ENCODE results near the gene SLC22A31. TPM values are rescaled to one million over a fixed set of nuclear protein-coding genes. Genes with fewer than 3 reads are reported as not detected.

SLC22A31 gene
- total and polyA plus RNA-seq, 4 donors: 25.2 to 285 (median 153) TPM

- no peak for DNase-seq
- no peak overlapping the region for H3K4me3 ChIP-seq
- H3K36me3 ChIP-seq (ENCODE audit: control insufficient read depth in 4 of 4, insufficient read depth in 4 of 4, low read length in 4 of 4): no peaks in the 10 kb centered on the region
- ATAC-seq (ENCODE audit: insufficient read depth, low FRiP score): no peak
- H3K27me3 ChIP-seq (ENCODE audit: control insufficient read depth in 3 of 3, insufficient read depth in 3 of 3, low read length in 2 of 3): no peaks in the 10 kb centered on the region
- no peak for TF ChIP-seq CTCF (IDR thresholded peaks at IDR 0.05; ENCODE audit: control extremely low read depth, extremely low read depth)
- 84 to 90% methylated on average over 27 of the region's 27 CpGs for WGBS, 2 donors
- H3K9ac ChIP-seq (ENCODE audit: insufficient read depth in 1 of 2, low read length in 2 of 2): no peak overlapping the region
- H3K4me1 ChIP-seq (ENCODE audit: control insufficient read depth in 5 of 5, insufficient read depth in 5 of 5, low read length in 5 of 5): peaks cover 0 to 43% (median 4%) of the 10 kb centered on the region in 5 donors
- H3K9me3 ChIP-seq (ENCODE audit: control insufficient read depth in 4 of 4, insufficient read depth in 3 of 4, low read length in 3 of 4): no peaks in the 10 kb centered on the region
- H3K27ac ChIP-seq (ENCODE audit: low read depth in 1 of 2, low read length in 1 of 2): no peak overlapping the region
Measured at GRCh38 chr16:89176147-89176690, 24.1 kb downstream of the SLC22A31 start.

GRCh38 chr16:89175280-89176146 is 24.8 kb downstream of the SLC22A31 start:
- no peaks in the 10 kb centered on the region for H3K9me3 ChIP-seq (ENCODE audit: control insufficient read depth in 4 of 4, insufficient read depth in 3 of 4, low read length in 3 of 4)
- H3K4me3 ChIP-seq: no peak overlapping the region
- H3K27me3 ChIP-seq (ENCODE audit: control insufficient read depth in 3 of 3, insufficient read depth in 3 of 3, low read length in 2 of 3): peaks cover 0 to 3% (median 0%) of the 10 kb centered on the region in 3 donors
- peaks cover 0 to 48% (median 9%) of the 10 kb centered on the region in 5 donors for H3K4me1 ChIP-seq (ENCODE audit: control insufficient read depth in 5 of 5, insufficient read depth in 5 of 5, low read length in 5 of 5)
- 56 to 65% methylated on average over 20 of the region's 20 CpGs for WGBS, 2 donors
- DNase-seq (no peak), ATAC-seq (ENCODE audit: insufficient read depth, low FRiP score) (no peak)
- no peak overlapping the region for H3K9ac ChIP-seq (ENCODE audit: insufficient read depth in 1 of 2, low read length in 2 of 2)
- H3K36me3 ChIP-seq (ENCODE audit: control insufficient read depth in 4 of 4, insufficient read depth in 4 of 4, low read length in 4 of 4): no peaks in the 10 kb centered on the region
- TF ChIP-seq CTCF (IDR thresholded peaks at IDR 0.05; ENCODE audit: control extremely low read depth, extremely low read depth): no peak
- no peak overlapping the region for H3K27ac ChIP-seq (ENCODE audit: low read depth in 1 of 2, low read length in 1 of 2)

GRCh38 chr16:89174877-89175276 is 25.5 kb downstream of the SLC22A31 start:
- Histone ChIP-seq H3K9me3 (ENCODE audit: control insufficient read depth in 4 of 4, insufficient read depth in 3 of 4, low read length in 3 of 4) (no peaks in the 10 kb centered on the region), H3K4me3 (no peak overlapping the region), H3K4me1 (ENCODE audit: control insufficient read depth in 5 of 5, insufficient read depth in 5 of 5, low read length in 5 of 5) (peaks cover 0 to 43% (median 9%) of the 10 kb centered on the region in 5 donors), H3K9ac (ENCODE audit: insufficient read depth in 1 of 2, low read length in 2 of 2) (no peak overlapping the region), H3K27me3 (ENCODE audit: control insufficient read depth in 3 of 3, insufficient read depth in 3 of 3, low read length in 2 of 3) (peaks cover 0 to 5% (median 2%) of the 10 kb centered on the region in 3 donors), H3K27ac (ENCODE audit: low read depth in 1 of 2, low read length in 1 of 2) (no peak overlapping the region), H3K36me3 (ENCODE audit: control insufficient read depth in 4 of 4, insufficient read depth in 4 of 4, low read length in 4 of 4) (no peaks in the 10 kb centered on the region)
- no peak for TF ChIP-seq CTCF (IDR thresholded peaks at IDR 0.05; ENCODE audit: control extremely low read depth, extremely low read depth)
- ATAC-seq (ENCODE audit: insufficient read depth, low FRiP score) (no peak), DNase-seq (no peak)
- WGBS, 2 donors: 71 to 74% methylated on average over 14 of the region's 14 CpGs
